Measurements from ENCODE around the gene VPS8. TPM values are rescaled to one million over a fixed set of nuclear protein-coding genes. Genes with fewer than 3 reads are reported as not detected.

VPS8 gene
- total RNA-seq, 1 experiment from 2014 or later, result 39.7 TPM

GRCh38 chr3:184924547-184924946 lies 112.6 kb downstream of the VPS8 start:
- no peak for TF ChIP-seq CTCF (conservative IDR thresholded peaks at IDR 0.05)
- peaks cover 3 to 16% (median 12%) of the 10 kb centered on the region in 3 experiments; a peak in 4 of 7 replicates for H3K36me3 Mint-ChIP-seq (ENCODE audit: insufficient read depth in 1 of 3, low read depth in 3 of 3)

More at GRCh38 chr3:184924547-184924946, 112.6 kb downstream of the VPS8 start:
- Histone ChIP-seq H3K9me3 (ENCODE audit: control insufficient read depth, low read depth, low read length) (no peaks in the 10 kb centered on the region), H3K4me2 (ENCODE audit: insufficient read depth, insufficient read length, low read length) (no peak overlapping the region), H4K91ac (ENCODE audit: insufficient read length, low read depth, low read length) (no peak overlapping the region), H4K8ac (replicated peaks; ENCODE audit: insufficient read length, low read depth, low read length) (no peak overlapping the region), H3K9ac (ENCODE audit: extremely low read depth, insufficient read length, low read length) (no peak overlapping the region), H3K23ac (ENCODE audit: insufficient read length, low read depth, low read length) (no peak overlapping the region), H2AFZ (ENCODE audit: low read length) (no peak overlapping the region), H3K23me2 (ENCODE audit: insufficient read length, low read depth, low read length, poor library complexity, severe bottlenecking) (no peaks in the 10 kb centered on the region), H2BK15ac (ENCODE audit: low read depth, low read length) (no peak overlapping the region), H2BK5ac (ENCODE audit: insufficient read length, low read length) (no peak overlapping the region), H3K27me3 (ENCODE audit: insufficient read depth, low read length) (no peaks in the 10 kb centered on the region), H4K20me1 (ENCODE audit: control insufficient read depth, insufficient read depth, insufficient read length) (no peaks in the 10 kb centered on the region), H3K14ac (ENCODE audit: insufficient read depth, low read length) (no peak overlapping the region), H3K4ac (ENCODE audit: low read depth, low read length) (no peak overlapping the region), H3K18ac (ENCODE audit: insufficient read length, low read depth, low read length) (no peak overlapping the region), H2BK120ac (ENCODE audit: low read depth, low read length, poor library complexity, severe bottlenecking) (no peak overlapping the region), H3T11ph (ENCODE audit: low read length) (no peak overlapping the region), H3K4me1 (ENCODE audit: insufficient read depth, low read length) (no peaks in the 10 kb centered on the region), H3K79me1 (ENCODE audit: insufficient read depth, low read depth, low read length, poor library complexity, severe bottlenecking) (no peaks in the 10 kb centered on the region), H2AK5ac (ENCODE audit: insufficient read length, low read length) (no peak overlapping the region), H3K27ac (ENCODE audit: insufficient read length, low read depth, low read length) (no peak overlapping the region), H3K79me2 (ENCODE audit: insufficient read depth, low read length) (no peaks in the 10 kb centered on the region), H4K5ac (ENCODE audit: insufficient read length, low read depth, low read length) (no peak overlapping the region), H2BK20ac (ENCODE audit: low read depth, low read length, poor library complexity, severe bottlenecking) (no peak overlapping the region), H2BK12ac (ENCODE audit: insufficient read length, low read depth, low read length) (no peak overlapping the region), H3K56ac (ENCODE audit: insufficient read length, low read depth, low read length) (no peak overlapping the region)
- no peak for DNase-seq
- Mint-ChIP-seq H3K27me3 (ENCODE audit: low read depth) (no peaks in the 10 kb centered on the region), H3K9me3 (no peaks in the 10 kb centered on the region), H3K4me3 (no peak overlapping the region), H3K27ac (no peak overlapping the region; a peak in 1 of 7 replicates), H3K4me1 (no peaks in the 10 kb centered on the region)
- WGBS (ENCODE audit: extremely low coverage, insufficient read length, low lambda C conversion rate), result no CpG with 5 or more reads among the region's 7 CpGs
